T47D (cell line): Measurements from ENCODE around the gene CTBP1.

Experiments
- DNase-seq, 2 experiments: peaks; one replicate each; pipeline versions ENCODE4 v3.0.0 to v3.0.0-alpha.2; 2011 to 2012; ENCODE audit warnings: low read depth in 1 of 2, low spot score in 1 of 2
- JUND ChIP-seq: IDR thresholded peaks from 2 replicates; pipeline ENCODE4 v1.6.1; 2012; ENCODE audit warnings: low read depth
- in situ Hi-C: cut with HindIII; loops from 2 replicates; pipeline ENCODE4 v1.10.0; 2016; ENCODE audit warnings: low sequenced_read_pairs, low pct_unique_long_range_greater_than_20kb

Gene CTBP1

GRCh38 chr4:1192493-1193205 lies 56.3 kb downstream of the CTBP1 start:
- in situ Hi-C loops: no loop called here
- peak in 1 of 2 experiments; percentile 73 for DNase-seq

GRCh38 chr4:1192091-1192492 lies 56.8 kb downstream of the CTBP1 start:
- peak; percentile 78 to 92 for DNase-seq
- no peak for TF ChIP-seq JUND
- in situ Hi-C loops: no loop called here

More at GRCh38 chr4:1192493-1193205, 56.3 kb downstream of the CTBP1 start:
- no peak for TF ChIP-seq JUND

- no peak for TF ChIP-seq JUND
- DNase-seq: no peak
- in situ Hi-C loops: no loop called here
Measured at GRCh38 chr4:1191621-1192020, 57.3 kb downstream of the CTBP1 start.

GRCh38 chr4:1187182-1187581 lies 61.7 kb downstream of the CTBP1 start:
- no peak for DNase-seq
- TF ChIP-seq JUND: no peak
- in situ Hi-C loops: no loop called here

- no peak for TF ChIP-seq JUND
- in situ Hi-C loops: no loop called here
- DNase-seq: no peak
Measured at GRCh38 chr4:1183985-1184773, 64.8 kb downstream of the CTBP1 start.

- TF ChIP-seq JUND: no peak
- no peak for DNase-seq
- in situ Hi-C loops: no loop called here
Measured at GRCh38 chr4:1182313-1182712, 66.6 kb downstream of the CTBP1 start.

- TF ChIP-seq JUND: no peak
- in situ Hi-C loops: no loop called here
- DNase-seq: no peak
Measured at GRCh38 chr4:1180663-1181062, 68.3 kb downstream of the CTBP1 start.

GRCh38 chr4:1179976-1180375 lies 69.0 kb downstream of the CTBP1 start:
- in situ Hi-C loops: no loop called here
- no peak for TF ChIP-seq JUND
- DNase-seq: no peak

GRCh38 chr4:1179089-1179441 lies 69.9 kb downstream of the CTBP1 start:
- in situ Hi-C loops: no loop called here
- DNase-seq: no peak
- no peak for TF ChIP-seq JUND

GRCh38 chr4:1178300-1179088 lies 70.4 kb downstream of the CTBP1 start:
- no peak for DNase-seq
- in situ Hi-C loops: no loop called here
- no peak for TF ChIP-seq JUND

GRCh38 chr4:1177274-1178141 lies 71.4 kb downstream of the CTBP1 start:
- in situ Hi-C loops: no loop called here
- TF ChIP-seq JUND: no peak
- DNase-seq: no peak
